DOHH2 (cell line): Measurements from ENCODE around the gene UBXN2A.

ENCODE experiments used
- H3F3A ChIP-seq: fragments of 200-600 bp; sonication (generic), shearing (Covaris generic); 2 replicates; pipeline ENCODE4 v1.6.0; 2016; ENCODE audit warnings: antibody characterized with exemption, mild to moderate bottlenecking; ENCODE audit not compliant: control insufficient read depth, insufficient read depth
- H3K27ac ChIP-seq: fragments of 200-600 bp; sonication (generic); 2 replicates; pipeline ENCODE4 v1.5.1; 2014; ENCODE audit warnings: low read depth, mild to moderate bottlenecking, low read length, moderate library complexity
- H3K27me3 ChIP-seq: fragments of 200-600 bp; sonication (generic); 2 replicates; pipeline ENCODE4 v1.6.1; 2014; ENCODE audit warnings: mild to moderate bottlenecking, low read length, mixed read lengths; ENCODE audit not compliant: control insufficient read depth
- H3K36me3 ChIP-seq: fragments of 200-600 bp; sonication (generic); 2 replicates; pipeline ENCODE4 v1.6.1; 2014; ENCODE audit warnings: mild to moderate bottlenecking, low read length, moderate library complexity, mixed read lengths; ENCODE audit not compliant: control insufficient read depth
- H3K4me1 ChIP-seq: fragments of 200-600 bp; sonication (generic); 2 replicates; pipeline ENCODE4 v1.6.1; 2014; ENCODE audit warnings: mild to moderate bottlenecking, low read length, mixed read lengths; ENCODE audit not compliant: control insufficient read depth
- H3K4me2 ChIP-seq: fragments of 200-600 bp; sonication (generic); 2 replicates; pipeline ENCODE4 v1.6.0; 2014; ENCODE audit warnings: mild to moderate bottlenecking, low read length, moderate library complexity
- H3K4me3 ChIP-seq: fragments of 200-600 bp; sonication (generic); 2 replicates; pipeline ENCODE4 v1.5.1; 2014; ENCODE audit warnings: mild to moderate bottlenecking, low read length, mixed read lengths
- H3K79me2 ChIP-seq: fragments of 200-600 bp; sonication (generic); 2 replicates; pipeline ENCODE4 v1.6.1; 2014; ENCODE audit warnings: mild to moderate bottlenecking, low read length, mixed read lengths; ENCODE audit not compliant: control insufficient read depth
- H3K9me2 ChIP-seq: fragments of 200-600 bp; sonication (generic); replicated peaks from 2 replicates; pipeline ENCODE4 v1.6.1; 2014; ENCODE audit warnings: mild to moderate bottlenecking, low read length, mixed read lengths; ENCODE audit not compliant: control insufficient read depth
- H3K9me3 ChIP-seq: fragments of 200-600 bp; sonication (generic); 2 replicates; pipeline ENCODE4 v1.6.1; 2014; ENCODE audit warnings: antibody characterized with exemption, low read length, mixed read lengths; ENCODE audit not compliant: control insufficient read depth, insufficient read depth
- H4K20me1 ChIP-seq: fragments of 200-600 bp; sonication (generic); 2 replicates; pipeline ENCODE4 v1.6.0; 2014; ENCODE audit warnings: low read depth, mild to moderate bottlenecking, antibody characterized with exemption, low read length, moderate library complexity; ENCODE audit not compliant: control insufficient read depth, insufficient read depth
- EZH2phosphoT487 ChIP-seq: fragments of 200-600 bp; sonication (generic); IDR thresholded peaks from 2 replicates; pipeline ENCODE4 v1.6.1; 2017; ENCODE audit warnings: borderline replicate concordance, mild to moderate bottlenecking, antibody characterized with exemption, low read length, moderate library complexity, mixed read lengths
- TF ChIP-seq, protein P1 (sequence below): fragments of 200-600 bp; sonication (generic); IDR thresholded peaks from one replicate; pipeline ENCODE4 v1.5.1; 2014; ENCODE audit warnings: antibody characterized with exemption, mild to moderate bottlenecking, low read depth, low read length; ENCODE audit not compliant: poor library complexity, severe bottlenecking

Gene UBXN2A

DNA sequence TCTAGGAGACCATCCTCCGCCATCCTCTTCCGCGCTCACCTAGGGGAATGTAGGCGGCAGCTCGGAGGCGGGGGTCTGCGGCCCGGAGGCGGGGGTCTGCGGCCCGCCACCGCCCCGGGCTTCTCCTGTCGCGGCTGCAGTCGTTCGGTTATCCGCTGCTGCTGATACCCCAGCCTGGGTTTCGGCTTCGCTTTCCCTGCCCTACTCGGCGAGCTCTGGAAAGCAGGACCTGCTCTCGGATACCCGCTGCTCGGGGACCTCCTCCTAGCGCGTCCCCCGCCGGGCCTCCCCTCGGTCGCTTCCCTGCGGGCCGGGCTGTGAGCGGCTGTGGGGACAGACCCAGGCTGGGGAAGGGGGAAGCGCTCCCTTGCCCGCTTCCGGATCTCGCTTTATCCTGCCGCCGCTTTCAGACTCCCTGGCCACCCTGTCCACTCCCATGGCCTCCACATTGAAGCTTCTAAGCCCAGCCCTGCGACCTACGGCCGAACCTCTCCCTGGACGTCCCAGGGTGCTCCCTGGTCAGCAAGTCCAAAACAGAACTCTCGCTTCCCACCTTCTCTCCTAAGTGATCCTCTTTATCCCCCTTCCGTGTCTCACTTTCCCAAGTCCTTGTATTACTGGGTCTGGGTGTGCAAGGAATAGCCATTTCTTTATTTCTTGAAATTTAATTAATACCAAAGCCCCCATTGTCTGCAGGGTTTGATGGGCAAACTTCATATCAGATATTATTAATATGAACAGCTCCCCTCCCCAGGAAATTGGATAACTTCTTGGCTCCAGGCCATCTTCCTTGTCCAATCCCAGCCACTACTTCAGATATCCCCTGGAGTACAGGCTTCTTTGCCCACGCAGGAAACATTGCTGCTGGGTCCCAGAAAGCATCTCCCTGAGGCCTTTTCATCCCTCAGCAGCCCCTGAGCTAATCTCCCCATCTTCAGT, 110.0 kb downstream of the UBXN2A start:
- Histone ChIP-seq H3F3A (peaks cover 15% of the 10 kb centered on the region), H3K9me3 (no peaks in the 10 kb centered on the region), H4K20me1 (no peaks in the 10 kb centered on the region), H3K4me1 (peaks cover 33% of the 10 kb centered on the region), H3K4me3 (peak overlapping the region; percentile 80), H3K9me2 (no peaks in the 10 kb centered on the region), H3K27ac (no peak overlapping the region), H3K4me2 (peak overlapping the region; percentile 98), H3K27me3 (peaks cover 24% of the 10 kb centered on the region), H3K36me3 (no peaks in the 10 kb centered on the region; the same call in 1 of the 2 replicates), H3K79me2 (peaks cover 17% of the 10 kb centered on the region)
- TF ChIP-seq EZH2phosphoT487: no peak
- TF ChIP-seq, protein P1, sequence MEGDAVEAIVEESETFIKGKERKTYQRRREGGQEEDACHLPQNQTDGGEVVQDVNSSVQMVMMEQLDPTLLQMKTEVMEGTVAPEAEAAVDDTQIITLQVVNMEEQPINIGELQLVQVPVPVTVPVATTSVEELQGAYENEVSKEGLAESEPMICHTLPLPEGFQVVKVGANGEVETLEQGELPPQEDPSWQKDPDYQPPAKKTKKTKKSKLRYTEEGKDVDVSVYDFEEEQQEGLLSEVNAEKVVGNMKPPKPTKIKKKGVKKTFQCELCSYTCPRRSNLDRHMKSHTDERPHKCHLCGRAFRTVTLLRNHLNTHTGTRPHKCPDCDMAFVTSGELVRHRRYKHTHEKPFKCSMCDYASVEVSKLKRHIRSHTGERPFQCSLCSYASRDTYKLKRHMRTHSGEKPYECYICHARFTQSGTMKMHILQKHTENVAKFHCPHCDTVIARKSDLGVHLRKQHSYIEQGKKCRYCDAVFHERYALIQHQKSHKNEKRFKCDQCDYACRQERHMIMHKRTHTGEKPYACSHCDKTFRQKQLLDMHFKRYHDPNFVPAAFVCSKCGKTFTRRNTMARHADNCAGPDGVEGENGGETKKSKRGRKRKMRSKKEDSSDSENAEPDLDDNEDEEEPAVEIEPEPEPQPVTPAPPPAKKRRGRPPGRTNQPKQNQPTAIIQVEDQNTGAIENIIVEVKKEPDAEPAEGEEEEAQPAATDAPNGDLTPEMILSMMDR: no peak

DNA sequence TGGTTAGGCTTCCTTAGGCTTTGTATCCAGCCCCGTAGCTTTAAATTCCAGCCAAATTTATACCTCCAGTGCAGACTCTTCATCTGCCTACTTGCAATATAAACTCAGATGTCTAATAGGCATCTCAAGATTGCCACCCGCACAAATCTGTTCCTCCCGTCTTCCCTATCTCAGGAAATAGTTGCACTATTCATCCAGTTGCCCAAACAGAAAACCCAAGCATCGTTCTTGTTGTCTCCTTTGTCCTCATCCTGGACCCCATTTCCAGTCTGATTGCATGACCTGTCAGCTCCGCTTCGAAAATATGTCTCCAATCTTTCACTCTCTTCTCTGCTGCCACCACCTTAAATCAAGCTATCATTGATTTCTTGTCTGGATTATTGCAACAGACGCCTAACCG, 111.6 kb downstream of the UBXN2A start:
- peaks cover 24% of the 10 kb centered on the region for H3K27me3 ChIP-seq
- peaks cover 23% of the 10 kb centered on the region for H3K4me1 ChIP-seq
- peaks cover 3% of the 10 kb centered on the region for H3K79me2 ChIP-seq
- no peak overlapping the region for H3K4me2 ChIP-seq
- no peaks in the 10 kb centered on the region for H4K20me1 ChIP-seq
- no peaks in the 10 kb centered on the region for H3K9me2 ChIP-seq
- no peaks in the 10 kb centered on the region; the same call in 1 of the 2 replicates for H3K36me3 ChIP-seq
- H3K27ac ChIP-seq: no peak overlapping the region
- H3K9me3 ChIP-seq: no peaks in the 10 kb centered on the region
- TF ChIP-seq, protein P1: no peak
- no peak for TF ChIP-seq EZH2phosphoT487
- H3K4me3 ChIP-seq: no peak overlapping the region
- peaks cover 15% of the 10 kb centered on the region for H3F3A ChIP-seq

DNA sequence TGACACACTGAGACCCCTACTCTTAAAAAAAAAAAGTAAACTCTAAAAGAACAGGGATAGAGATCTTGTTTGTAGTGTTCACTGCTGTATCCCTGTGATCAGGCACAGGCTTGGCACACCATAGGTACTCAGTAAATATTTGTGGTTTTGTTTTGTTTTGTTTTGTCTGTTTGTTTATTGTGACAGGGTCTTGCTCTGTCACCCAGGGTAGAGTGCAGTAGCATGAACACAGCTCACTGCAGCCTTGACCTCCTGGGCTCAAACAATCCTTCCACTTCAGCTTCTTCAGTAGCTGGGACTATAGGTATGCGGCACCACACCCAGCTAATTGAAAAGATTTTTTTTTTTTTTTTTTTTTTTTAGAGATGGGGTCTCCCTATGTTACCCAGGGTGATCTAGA, 112.7 kb downstream of the UBXN2A start:
- no peaks in the 10 kb centered on the region for H3K36me3 ChIP-seq
- H4K20me1 ChIP-seq: no peaks in the 10 kb centered on the region
- H3K4me1 ChIP-seq: peaks cover 17% of the 10 kb centered on the region
- H3K4me3 ChIP-seq: no peak overlapping the region
- H3K9me3 ChIP-seq: no peaks in the 10 kb centered on the region
- no peak for TF ChIP-seq EZH2phosphoT487
- peaks cover 24% of the 10 kb centered on the region for H3K27me3 ChIP-seq
- no peaks in the 10 kb centered on the region for H3K79me2 ChIP-seq
- no peak overlapping the region for H3K27ac ChIP-seq
- no peak overlapping the region for H3K4me2 ChIP-seq
- H3K9me2 ChIP-seq: no peaks in the 10 kb centered on the region
- H3F3A ChIP-seq: peaks cover 15% of the 10 kb centered on the region
